NK-92 (cell line): ENCODE measurements around the gene DOCK9.
"Not testable (repeated sequence)": the region's sequence is repeated elsewhere in the genome, so short reads cannot be mapped to it uniquely, and the experiment has no call there.

ENCODE experiments used
- DNase-seq: peaks from one replicate; lab custom pipeline; 2025; ENCODE audit not compliant: unreplicated experiment; lab: John Stamatoyannopoulos, UW

The DOCK9 gene

GRCh38 chr13:98918771-98919170 is 59.1 kb downstream of the DOCK9 start:
- DNase-seq, result no peak

- DNase-seq, result no peak
Observed at GRCh38 chr13:98917116-98917515, 60.7 kb downstream of the DOCK9 start.

DNA sequence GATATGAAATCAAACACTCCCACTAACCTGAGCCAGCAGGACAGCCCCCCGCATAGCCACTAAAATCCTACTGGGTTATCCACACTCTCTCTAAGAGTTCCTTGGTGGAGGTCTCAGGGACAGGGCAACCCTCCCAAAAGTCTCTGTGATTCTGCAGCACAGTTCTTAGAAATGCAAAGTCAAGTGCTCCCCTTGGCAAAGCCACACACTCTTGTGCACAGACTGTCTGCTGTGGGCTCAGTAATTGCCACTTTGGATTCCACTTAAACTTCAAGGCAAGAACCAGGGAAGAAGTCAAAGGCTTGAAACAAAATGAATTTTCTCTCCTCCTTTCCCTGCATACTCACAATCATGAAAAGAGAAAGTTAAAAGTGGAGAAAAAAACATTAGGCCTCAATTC is 61.5 kb downstream of the DOCK9 start:
- no peak for DNase-seq

- DNase-seq, result no peak
Observed at GRCh38 chr13:98915981-98916380, 61.9 kb downstream of the DOCK9 start.

DNA sequence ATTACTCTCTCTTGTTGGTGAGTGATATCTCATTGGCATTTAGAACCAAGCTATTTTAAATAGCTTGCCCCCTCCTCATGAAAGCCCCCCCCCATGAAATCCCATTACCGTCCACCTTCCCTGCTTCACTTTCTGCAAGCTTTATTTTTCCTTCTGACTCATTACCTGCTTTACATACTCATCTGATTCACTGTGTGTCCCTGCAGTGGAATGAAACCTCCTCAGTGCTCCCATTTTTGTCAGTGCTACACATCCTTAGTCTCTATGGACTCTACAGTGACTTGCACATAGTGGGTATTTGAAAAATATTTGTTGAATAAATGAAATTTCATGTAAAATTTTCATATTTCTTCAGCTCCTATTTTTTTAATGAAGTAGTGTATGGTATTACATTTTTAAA is 62.3 kb downstream of the DOCK9 start:
- DNase-seq, result no peak

- DNase-seq, result no peak
Observed at GRCh38 chr13:98913741-98914140, 64.1 kb downstream of the DOCK9 start.

DNA sequence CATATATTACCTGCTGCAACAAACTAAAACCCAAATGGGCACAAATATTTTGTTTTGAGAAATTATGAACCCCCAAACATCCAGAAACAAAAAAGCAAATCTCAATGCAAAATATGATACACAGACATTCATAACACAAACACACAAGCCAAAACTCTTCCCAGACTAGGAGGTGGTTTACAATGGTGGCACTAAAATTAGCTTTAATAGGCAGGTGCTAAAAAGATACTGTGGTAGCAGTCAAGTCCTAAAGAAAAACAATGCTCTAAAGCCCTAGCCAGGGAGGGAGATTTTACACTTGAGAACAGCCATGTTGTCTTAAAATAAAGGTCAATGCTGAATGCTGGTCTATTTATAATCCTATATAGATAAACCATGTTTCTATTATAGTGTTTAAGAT is 65.0 kb downstream of the DOCK9 start:
- no peak for DNase-seq

DNA sequence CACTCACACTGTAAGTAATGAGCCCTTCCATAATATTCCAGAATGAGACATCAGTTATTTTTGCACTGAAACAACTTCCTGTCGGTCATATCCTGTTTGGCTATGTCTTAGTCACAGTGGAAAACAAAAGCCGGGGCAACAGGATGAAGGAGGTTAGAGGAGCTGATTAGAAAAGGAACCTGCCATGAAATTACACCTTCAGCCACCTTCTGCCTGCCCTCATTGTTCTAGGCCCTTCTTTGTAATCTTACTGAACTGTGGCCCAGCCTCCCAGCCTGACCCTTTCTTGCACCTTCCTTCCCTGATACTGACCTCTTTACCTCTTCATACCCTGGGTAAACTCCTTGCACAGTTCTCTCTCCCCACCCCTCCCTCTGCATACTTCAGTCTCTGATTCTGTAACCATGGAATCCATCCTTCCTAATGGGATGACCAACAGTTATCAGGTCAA is 67.3 kb downstream of the DOCK9 start:
- DNase-seq, result no peak

- no peak for DNase-seq
Observed at GRCh38 chr13:98909016-98909415, 68.8 kb downstream of the DOCK9 start.

DNA sequence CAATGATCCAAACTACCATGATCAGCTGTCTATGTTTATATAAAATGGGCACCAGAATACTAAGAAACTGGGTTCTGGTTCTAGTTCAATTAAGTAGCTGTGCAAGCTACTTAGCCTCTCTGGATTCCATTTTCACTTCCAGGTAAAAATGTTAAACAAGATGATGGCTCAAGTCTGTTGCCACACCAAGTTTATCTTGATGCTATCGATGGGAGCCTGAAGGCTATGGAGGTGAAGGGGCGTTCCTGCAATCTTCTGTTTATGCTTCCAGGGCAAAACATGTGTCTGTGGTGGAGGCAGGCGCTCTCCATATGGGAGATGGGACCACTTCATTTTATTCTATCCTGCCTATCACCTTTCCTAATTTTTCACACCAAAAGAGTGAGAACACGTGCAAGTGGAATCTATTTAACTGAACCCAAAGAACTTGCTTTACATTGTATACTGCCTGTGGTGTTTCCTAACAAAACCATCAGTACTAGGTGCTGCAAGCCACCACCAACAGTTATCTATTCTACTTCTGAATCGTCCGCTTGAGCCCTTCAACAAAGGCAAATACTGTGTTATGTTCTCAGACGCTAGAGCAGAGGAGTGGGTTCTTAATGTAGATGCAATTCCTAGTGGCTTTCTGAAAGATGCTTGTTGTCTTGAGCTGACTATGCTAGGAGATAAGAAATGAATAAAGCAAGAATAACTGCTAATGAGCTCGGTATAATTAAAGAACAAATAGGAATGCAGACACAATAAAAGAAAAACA is 70.9 kb downstream of the DOCK9 start:
- DNase-seq, result no peak

GRCh38 chr13:98905199-98905598 is 72.7 kb downstream of the DOCK9 start:
- DNase-seq, result no peak

DNA sequence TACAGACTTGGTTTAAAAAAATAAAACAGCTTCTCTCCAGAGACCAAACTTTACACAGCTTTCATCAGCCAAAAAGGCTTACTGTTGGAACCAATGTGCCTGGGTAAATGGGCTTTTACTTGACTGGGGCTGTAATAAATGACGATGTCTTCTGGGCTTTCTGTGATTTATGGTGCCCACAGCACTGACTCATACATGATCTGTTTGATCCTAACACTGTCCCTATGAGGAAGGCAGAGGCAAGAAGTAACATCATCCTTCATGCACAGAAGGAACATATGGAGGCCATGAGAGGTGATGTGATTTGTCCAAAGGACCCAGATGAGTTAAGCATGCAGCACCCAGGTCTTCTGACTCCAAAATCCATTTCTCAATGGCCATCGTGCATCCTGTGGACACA is 77.4 kb downstream of the DOCK9 start:
- no peak for DNase-seq

- no peak for DNase-seq
Observed at GRCh38 chr13:98897706-98898105, 80.2 kb downstream of the DOCK9 start.

DNA sequence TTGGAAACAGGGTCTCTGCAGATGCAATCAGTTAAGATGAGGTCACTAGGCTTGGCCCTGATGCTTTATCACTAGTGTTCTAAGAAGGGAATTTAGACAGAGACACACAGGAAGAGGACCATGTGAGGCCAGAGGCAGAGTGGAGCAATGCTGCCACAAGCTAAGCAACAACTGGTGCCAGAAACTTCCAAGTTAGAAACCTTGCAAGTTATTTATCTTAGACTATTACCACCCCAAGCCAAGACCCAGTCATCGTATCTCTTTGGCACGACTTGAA is 81.1 kb downstream of the DOCK9 start:
- no peak for DNase-seq

DNA sequence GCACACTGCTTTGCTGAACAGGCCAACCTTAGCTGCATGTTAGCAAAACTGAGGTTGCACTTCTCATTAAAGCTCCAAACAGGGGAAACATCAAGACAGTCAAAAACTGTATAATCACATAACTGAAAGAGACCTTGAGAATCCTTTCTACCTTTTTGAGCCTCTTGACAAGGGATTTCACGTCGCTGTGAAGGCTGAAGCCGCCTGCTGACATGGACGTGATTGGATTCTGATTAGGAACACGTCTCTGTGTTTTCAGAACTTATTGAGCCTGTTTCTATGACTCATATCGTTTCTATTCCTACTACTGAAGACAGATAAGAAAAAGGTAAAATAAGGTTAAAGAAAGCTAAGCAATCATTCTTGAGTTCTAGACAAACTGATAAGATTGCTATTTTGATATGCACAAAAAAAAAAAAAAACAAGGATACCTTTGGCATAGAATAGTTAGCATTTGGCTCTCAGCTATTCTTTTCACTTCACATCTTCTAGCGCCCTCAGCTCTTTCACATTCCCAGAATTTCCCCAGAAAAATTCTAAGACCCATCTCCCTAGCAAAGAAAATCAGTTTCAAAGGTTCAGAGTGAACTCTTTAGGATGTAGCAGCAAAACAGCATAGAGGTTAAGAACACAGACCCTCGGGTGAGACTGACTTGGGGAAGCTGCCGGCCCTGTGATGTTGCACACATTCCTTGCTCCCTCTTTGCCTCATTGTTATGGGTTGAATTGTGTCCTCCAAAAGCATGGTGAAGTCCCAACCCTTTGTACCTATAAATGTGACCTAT is 81.6 kb downstream of the DOCK9 start:
- DNase-seq, result no peak

DNA sequence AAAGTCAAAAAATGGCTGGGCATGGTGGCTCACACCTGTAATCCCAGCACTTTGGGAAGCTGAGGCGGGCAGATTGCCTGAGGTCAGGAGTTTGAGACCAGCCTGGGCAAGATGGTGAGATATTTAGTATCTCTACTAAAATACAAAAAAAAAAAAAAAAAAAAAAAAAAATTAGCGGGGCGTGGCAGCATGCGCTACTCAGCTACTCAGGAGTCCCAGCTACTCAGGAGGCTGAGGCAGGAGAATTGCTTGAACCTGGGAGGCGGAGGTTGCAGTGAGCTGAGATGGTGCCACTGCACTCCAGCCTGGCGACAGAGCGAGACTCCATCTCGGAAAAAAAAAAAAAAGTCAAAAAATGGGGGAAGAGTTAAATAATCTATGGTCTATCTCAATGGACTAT is 83.0 kb downstream of the DOCK9 start:
- DNase-seq, result not testable (repeated sequence)

DNA sequence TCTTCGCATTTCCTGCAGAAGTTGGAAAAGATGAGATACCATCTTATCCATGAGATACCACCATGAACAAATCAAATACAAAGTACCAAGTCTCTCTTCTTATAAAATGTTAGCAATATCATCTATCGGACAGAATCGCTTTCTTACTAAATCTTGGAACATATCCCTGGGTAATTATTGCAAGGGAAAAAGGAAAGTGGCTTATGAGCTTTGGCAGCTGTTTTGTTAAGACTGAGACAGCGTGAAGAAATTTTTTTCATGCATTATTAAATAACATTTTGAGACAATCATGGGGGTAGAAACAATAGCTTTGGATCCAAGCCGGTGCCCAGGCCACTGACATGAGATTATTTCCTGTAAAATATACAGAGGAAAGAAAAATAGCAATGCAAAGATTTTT is 84.5 kb downstream of the DOCK9 start:
- no peak for DNase-seq

DNA sequence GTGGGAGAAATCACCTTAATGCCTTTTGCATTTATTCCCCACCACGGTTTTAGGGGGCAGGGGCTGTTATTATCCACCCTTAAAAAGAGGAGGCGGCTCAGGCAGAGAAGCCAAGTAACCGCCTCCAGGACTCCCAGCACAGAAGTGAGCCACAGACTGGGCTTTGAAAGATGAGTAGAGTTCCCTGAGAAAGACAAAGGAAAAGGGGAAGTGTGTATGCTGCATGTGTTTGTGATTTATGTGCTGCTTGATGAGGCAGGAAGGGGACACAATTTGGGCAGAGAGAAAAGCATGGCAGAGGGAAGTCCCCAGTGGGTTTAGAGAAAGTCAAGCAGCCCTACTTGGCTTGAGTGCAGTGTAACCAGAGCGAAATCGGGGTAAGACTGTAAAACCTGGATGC is 85.0 kb downstream of the DOCK9 start:
- no peak for DNase-seq

GRCh38 chr13:98892077-98892476 is 85.8 kb downstream of the DOCK9 start:
- DNase-seq, result no peak

- no peak for DNase-seq
Observed at GRCh38 chr13:98890925-98891324, 86.9 kb downstream of the DOCK9 start.

- DNase-seq, result no peak
Observed at GRCh38 chr13:98890186-98890585, 87.7 kb downstream of the DOCK9 start.

DNA sequence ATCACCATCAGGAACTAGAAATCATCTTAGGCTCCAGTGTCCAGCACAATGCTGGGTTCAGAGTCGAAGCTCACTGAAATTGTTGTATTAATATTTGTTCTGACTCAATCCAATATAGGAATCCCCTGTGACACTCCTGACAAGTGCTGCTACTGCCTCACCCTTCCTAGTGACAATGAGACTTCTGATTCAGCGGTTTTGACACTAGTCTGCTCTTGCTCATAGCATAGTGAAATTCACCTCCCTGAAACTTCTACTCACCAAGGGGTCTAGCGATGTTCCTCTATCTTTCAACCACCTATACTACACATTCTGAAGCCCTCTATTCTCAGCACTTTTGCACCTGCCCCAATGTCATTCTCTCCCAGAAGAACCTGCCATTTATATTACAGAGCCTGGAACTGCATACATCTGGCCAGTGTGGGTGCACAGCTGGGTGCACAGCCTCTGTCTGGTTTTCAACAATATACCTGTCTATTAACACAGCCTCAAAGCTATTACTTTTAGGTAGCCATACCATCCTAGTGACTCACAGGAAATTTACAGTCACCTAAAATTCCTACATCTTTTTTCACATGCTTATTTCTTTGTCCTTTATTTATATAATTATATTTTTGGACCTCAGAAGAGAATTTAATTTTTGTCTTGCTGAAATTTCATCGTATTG is 88.3 kb downstream of the DOCK9 start:
- DNase-seq, result no peak
